Measurements from ENCODE around the gene MCM3AP. TPM values are rescaled to one million over a fixed set of nuclear protein-coding genes. Genes with fewer than 3 reads are reported as not detected.
A peak's percentile ranks its signal among the peaks of the same experiment; 100 is the strongest.

The MCM3AP gene
- total and polyA plus RNA-seq, 2 experiments from 2014 or later = 35.4 to 64.8 TPM

DNA sequence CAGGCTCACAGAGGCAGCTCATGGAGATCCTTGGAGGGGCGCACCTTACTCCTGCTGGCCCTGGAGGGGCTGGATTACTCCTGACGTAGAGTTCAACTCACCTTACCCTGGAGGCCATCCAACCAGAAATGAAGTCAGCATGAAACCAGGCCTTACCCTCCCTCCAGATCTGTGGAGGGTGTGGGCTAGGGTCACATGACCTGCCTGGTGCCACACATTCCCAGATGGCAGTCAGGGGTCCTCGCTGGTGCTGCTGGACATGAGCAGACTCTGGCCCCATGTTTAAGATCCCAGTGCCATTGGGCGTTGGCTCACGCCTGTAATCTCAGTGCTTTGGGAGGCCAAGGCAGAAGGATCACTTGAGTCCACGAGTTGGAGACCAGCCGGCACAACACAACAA lies 33.8 kb upstream of the MCM3AP start:
- no peaks in the 10 kb centered on the region for H3K36me3 ChIP-seq (replicated peaks; ENCODE audit: insufficient read depth, low read depth)
- no peak overlapping the region for H3K4me3 ChIP-seq
- H3K27ac ChIP-seq = no peak overlapping the region
- 93% methylated on average over 7 of the region's 7 CpGs for whole genome bisulfite sequencing (ENCODE audit: low lambda C conversion rate, missing lambda C conversion rate)
- H3K27me3 ChIP-seq = no peaks in the 10 kb centered on the region
- H3K9me2 ChIP-seq (replicated peaks; ENCODE audit: insufficient read depth) = no peaks in the 10 kb centered on the region
- peaks cover 36% of the 10 kb centered on the region for H3K79me2 ChIP-seq
- TF ChIP-seq CTCF (IDR thresholded peaks at IDR 0.05; ENCODE audit: poor library complexity) (no peak), EZH2phosphoT487 (IDR thresholded peaks at IDR 0.05; ENCODE audit: low read depth, severe bottlenecking, unreplicated experiment) (no peak), EZH2 (IDR thresholded peaks at IDR 0.05; ENCODE audit: borderline replicate concordance) (no peak)
- H2AFZ ChIP-seq = no peak overlapping the region
- H3K9me3 ChIP-seq (ENCODE audit: low read depth) = no peaks in the 10 kb centered on the region
- H4K20me1 ChIP-seq (ENCODE audit: insufficient read depth, poor library complexity, severe bottlenecking) = no peaks in the 10 kb centered on the region
- no peak overlapping the region for H3K4me2 ChIP-seq
- peaks cover 10% of the 10 kb centered on the region for H3K4me1 ChIP-seq (ENCODE audit: insufficient read depth)
- no peak for DNase-seq (ENCODE audit: low spot score)

GRCh38 chr21:46318464-46318845 lies 33.0 kb upstream of the MCM3AP start:
- 73% methylated on average over 4 of the region's 4 CpGs for WGBS (ENCODE audit: low lambda C conversion rate, missing lambda C conversion rate)
- peaks cover 10% of the 10 kb centered on the region for H3K4me1 ChIP-seq (ENCODE audit: insufficient read depth)

DNA sequence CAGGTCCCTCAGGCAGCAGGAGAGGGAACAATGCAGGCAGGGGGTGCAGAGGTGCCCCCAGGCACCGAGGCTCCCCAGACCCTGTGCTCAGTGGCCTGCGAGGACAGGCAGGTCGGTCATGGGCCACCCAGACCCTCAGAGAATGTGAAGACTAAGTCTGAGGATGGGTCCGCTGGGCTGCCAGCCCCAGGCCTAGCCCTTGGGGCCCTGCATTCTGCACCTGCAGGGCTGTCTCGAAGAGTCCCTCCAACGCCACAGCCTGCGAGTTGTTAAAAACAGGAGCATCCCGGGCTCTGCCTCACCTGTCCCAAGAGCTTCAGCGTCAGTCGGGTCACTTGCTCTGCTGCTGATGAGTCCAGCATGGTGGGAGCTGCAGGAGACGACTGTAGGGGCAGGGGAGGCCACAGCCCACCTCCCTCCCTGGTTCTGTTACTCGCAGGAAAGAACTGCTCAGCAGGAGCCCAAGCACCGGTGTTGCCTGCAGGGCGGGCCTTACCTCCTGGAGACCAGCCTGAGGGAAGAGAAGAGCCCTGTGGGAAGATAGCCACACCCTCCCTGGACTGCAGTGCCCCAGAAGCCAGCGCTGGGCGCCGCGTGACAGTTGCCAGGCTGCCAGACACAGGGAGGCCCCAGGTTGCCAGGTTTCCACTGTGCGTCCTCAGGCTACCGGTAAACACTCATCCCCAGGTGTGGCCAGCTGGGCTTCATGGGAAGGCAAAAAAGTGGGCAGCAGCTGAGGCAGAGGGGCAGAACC lies 32.5 kb upstream of the MCM3AP start:
- TF ChIP-seq EZH2 (IDR thresholded peaks at IDR 0.05; ENCODE audit: borderline replicate concordance) (no peak), EZH2phosphoT487 (IDR thresholded peaks at IDR 0.05; ENCODE audit: low read depth, severe bottlenecking, unreplicated experiment) (no peak), CTCF (IDR thresholded peaks at IDR 0.05; ENCODE audit: poor library complexity) (no peak)
- no peaks in the 10 kb centered on the region for H4K20me1 ChIP-seq (ENCODE audit: insufficient read depth, poor library complexity, severe bottlenecking)
- no peak overlapping the region for H2AFZ ChIP-seq
- 64% methylated on average over 20 of the region's 20 CpGs for WGBS (ENCODE audit: low lambda C conversion rate, missing lambda C conversion rate)
- DNase-seq (ENCODE audit: low spot score) = peak; percentile 64
- peaks cover 10% of the 10 kb centered on the region for H3K4me1 ChIP-seq (ENCODE audit: insufficient read depth)
- H3K9me3 ChIP-seq (ENCODE audit: low read depth) = no peaks in the 10 kb centered on the region
- H3K79me2 ChIP-seq = peaks cover 31% of the 10 kb centered on the region
- no peak overlapping the region for H3K4me2 ChIP-seq
- no peaks in the 10 kb centered on the region for H3K27me3 ChIP-seq
- no peaks in the 10 kb centered on the region for H3K36me3 ChIP-seq (replicated peaks; ENCODE audit: insufficient read depth, low read depth)
- H3K27ac ChIP-seq = no peak overlapping the region
- H3K9me2 ChIP-seq (replicated peaks; ENCODE audit: insufficient read depth) = no peaks in the 10 kb centered on the region
- no peak overlapping the region for H3K4me3 ChIP-seq

More at GRCh38 chr21:46318464-46318845, 33.0 kb upstream of the MCM3AP start:
- H3K4me3 ChIP-seq = no peak overlapping the region
- peaks cover 36% of the 10 kb centered on the region for H3K79me2 ChIP-seq
- no peak overlapping the region for H2AFZ ChIP-seq
- H3K27me3 ChIP-seq = no peaks in the 10 kb centered on the region
- H3K4me2 ChIP-seq = no peak overlapping the region
- H4K20me1 ChIP-seq (ENCODE audit: insufficient read depth, poor library complexity, severe bottlenecking) = no peaks in the 10 kb centered on the region
- no peaks in the 10 kb centered on the region for H3K9me2 ChIP-seq (replicated peaks; ENCODE audit: insufficient read depth)
- no peaks in the 10 kb centered on the region for H3K9me3 ChIP-seq (ENCODE audit: low read depth)
- no peaks in the 10 kb centered on the region for H3K36me3 ChIP-seq (replicated peaks; ENCODE audit: insufficient read depth, low read depth)
- TF ChIP-seq EZH2 (IDR thresholded peaks at IDR 0.05; ENCODE audit: borderline replicate concordance) (no peak), EZH2phosphoT487 (IDR thresholded peaks at IDR 0.05; ENCODE audit: low read depth, severe bottlenecking, unreplicated experiment) (no peak), CTCF (IDR thresholded peaks at IDR 0.05; ENCODE audit: poor library complexity) (no peak)
- no peak for DNase-seq (ENCODE audit: low spot score)
- no peak overlapping the region for H3K27ac ChIP-seq

Data from hepatocyte (in vitro differentiated cells).